Muscle layer of duodenum (tissue), 2 donors: ENCODE results near the gene RAB4A.
"Not testable (repeated sequence)": the region's sequence is repeated elsewhere in the genome, so short reads cannot be mapped to it uniquely, and the experiment has no call there.

Experiments used
- H3K27ac ChIP-seq: one replicate; pipeline ENCODE4 v1.7.0; 2013; ENCODE audit warnings: mild to moderate bottlenecking, low read length
- H3K27me3 ChIP-seq: one replicate; pipeline ENCODE4 v1.7.0; 2013; ENCODE audit warnings: low read depth, mild to moderate bottlenecking, control low read depth, low read length
- H3K36me3 ChIP-seq, 2 donors: one replicate each; pipeline ENCODE4 v1.7.0; 2013; ENCODE audit warnings: low read length in 2 of 2, control low read depth in 1 of 2, mild to moderate bottlenecking in 1 of 2; ENCODE audit not compliant: insufficient read depth in 2 of 2, control insufficient read depth in 1 of 2
- H3K4me1 ChIP-seq, 2 donors: one replicate each; pipeline ENCODE4 v1.7.0; 2013; ENCODE audit warnings: low read length in 2 of 2, mild to moderate bottlenecking in 2 of 2, control low read depth in 1 of 2, moderate library complexity in 1 of 2; ENCODE audit not compliant: insufficient read depth in 2 of 2, control insufficient read depth in 1 of 2
- H3K4me3 ChIP-seq, 2 donors: one replicate each; pipeline ENCODE4 v1.7.0; 2013; ENCODE audit warnings: low read length in 2 of 2, low read depth in 1 of 2, mild to moderate bottlenecking in 1 of 2
- H3K9me3 ChIP-seq, 2 donors: one replicate each; pipeline ENCODE4 v1.7.0; 2013; ENCODE audit warnings: low read length in 2 of 2, control low read depth in 1 of 2, mild to moderate bottlenecking in 1 of 2; ENCODE audit not compliant: control insufficient read depth in 1 of 2
- donor health status: healthy.

RAB4A gene

GRCh38 chr1:229325853-229326487 is 55.1 kb downstream of the RAB4A start:
- Histone ChIP-seq H3K36me3 (peaks cover 13 to 24% of the 10 kb centered on the region in 2 donors), H3K9me3 (no peaks in the 10 kb centered on the region), H3K4me1 (no peaks in the 10 kb centered on the region), H3K27me3 (no peaks in the 10 kb centered on the region), H3K27ac (peak overlapping the region; percentile 0), H3K4me3 (peak overlapping the region in 1 of 2 donors; percentile 7)

- Histone ChIP-seq H3K4me1 (no peaks in the 10 kb centered on the region), H3K27me3 (no peaks in the 10 kb centered on the region), H3K27ac (no peak overlapping the region), H3K9me3 (no peaks in the 10 kb centered on the region), H3K4me3 (no peak overlapping the region), H3K36me3 (peaks cover 13 to 24% of the 10 kb centered on the region in 2 donors)
Measured at GRCh38 chr1:229326601-229327000, 55.7 kb downstream of the RAB4A start.

- not testable (repeated sequence) for H3K9me3 ChIP-seq, H3K4me1 ChIP-seq, H3K27ac ChIP-seq, H3K4me3 ChIP-seq, H3K27me3 ChIP-seq
- peaks cover 13 to 21% of the 10 kb centered on the region in 2 donors for H3K36me3 ChIP-seq
Measured at GRCh38 chr1:229327765-229328164, 56.9 kb downstream of the RAB4A start.

- Histone ChIP-seq H3K4me3 (no peak overlapping the region), H3K4me1 (no peaks in the 10 kb centered on the region), H3K27ac (no peak overlapping the region), H3K36me3 (peaks cover 6 to 12% of the 10 kb centered on the region in 2 donors), H3K9me3 (no peaks in the 10 kb centered on the region), H3K27me3 (no peaks in the 10 kb centered on the region)
Measured at GRCh38 chr1:229328598-229329362, 57.9 kb downstream of the RAB4A start.

- Histone ChIP-seq H3K36me3 (no peaks in the 10 kb centered on the region), H3K27me3 (no peaks in the 10 kb centered on the region), H3K4me3 (no peak overlapping the region), H3K4me1 (no peaks in the 10 kb centered on the region), H3K9me3 (no peaks in the 10 kb centered on the region), H3K27ac (no peak overlapping the region)
Measured at GRCh38 chr1:229334269-229334668, 63.4 kb downstream of the RAB4A start.

- H3K4me3 ChIP-seq, result no peak overlapping the region
- no peaks in the 10 kb centered on the region for H3K36me3 ChIP-seq
- no peak overlapping the region for H3K27ac ChIP-seq
- H3K4me1 ChIP-seq, result no peaks in the 10 kb centered on the region
- no peaks in the 10 kb centered on the region for H3K9me3 ChIP-seq
- H3K27me3 ChIP-seq, result no peaks in the 10 kb centered on the region
Measured at GRCh38 chr1:229334716-229335115, 63.8 kb downstream of the RAB4A start.

GRCh38 chr1:229336345-229336744 is 65.4 kb downstream of the RAB4A start:
- Histone ChIP-seq H3K4me3 (no peak overlapping the region), H3K9me3 (no peaks in the 10 kb centered on the region), H3K27me3 (no peaks in the 10 kb centered on the region), H3K27ac (no peak overlapping the region), H3K4me1 (peaks cover 0 to 3% of the 10 kb centered on the region in 2 donors), H3K36me3 (no peaks in the 10 kb centered on the region)

GRCh38 chr1:229339086-229339485 is 68.2 kb downstream of the RAB4A start:
- no peaks in the 10 kb centered on the region for H3K36me3 ChIP-seq
- H3K27me3 ChIP-seq, result no peaks in the 10 kb centered on the region
- peaks cover 0 to 8% of the 10 kb centered on the region in 2 donors for H3K4me1 ChIP-seq
- H3K9me3 ChIP-seq, result no peaks in the 10 kb centered on the region
- H3K27ac ChIP-seq, result no peak overlapping the region
- H3K4me3 ChIP-seq, result no peak overlapping the region

- peaks cover 0 to 8% of the 10 kb centered on the region in 2 donors for H3K4me1 ChIP-seq
- H3K27me3 ChIP-seq, result no peaks in the 10 kb centered on the region
- H3K27ac ChIP-seq, result no peak overlapping the region
- no peak overlapping the region for H3K4me3 ChIP-seq
- no peaks in the 10 kb centered on the region for H3K9me3 ChIP-seq
- H3K36me3 ChIP-seq, result no peaks in the 10 kb centered on the region
Measured at GRCh38 chr1:229339520-229339919, 68.6 kb downstream of the RAB4A start.

GRCh38 chr1:229340496-229340895 is 69.6 kb downstream of the RAB4A start:
- Histone ChIP-seq H3K27me3 (no peaks in the 10 kb centered on the region), H3K4me3 (no peak overlapping the region), H3K9me3 (no peaks in the 10 kb centered on the region), H3K4me1 (peaks cover 0 to 8% of the 10 kb centered on the region in 2 donors), H3K36me3 (no peaks in the 10 kb centered on the region), H3K27ac (no peak overlapping the region)

GRCh38 chr1:229341774-229342655 is 71.1 kb downstream of the RAB4A start:
- Histone ChIP-seq H3K4me1 (peaks cover 0 to 8% of the 10 kb centered on the region in 2 donors), H3K27me3 (no peaks in the 10 kb centered on the region), H3K9me3 (no peaks in the 10 kb centered on the region), H3K36me3 (no peaks in the 10 kb centered on the region), H3K4me3 (peak overlapping the region; percentile 53 to 83), H3K27ac (no peak overlapping the region)
